Panc1 (cell line): Measurements from ENCODE around the gene PALD1. TPM values are rescaled to one million over a fixed set of nuclear protein-coding genes. Genes with fewer than 3 reads are reported as not detected.

Experiments
- ATAC-seq: fragments of 200-7000 bp; cut with Tn5 transposase; 2 replicates; pipeline ENCODE4 v1.9.1; 2020; ENCODE audit warnings: mild to moderate bottlenecking, moderate library complexity
- BruUV-seq: library from RNA; stranded (reverse); fragments of 400-500 nt; replicated peaks from 2 replicates; lab custom pipeline; 2021; lab: Mats Ljungman, UMichigan
- CTCF ChIA-PET: fragments of 300-600 bp; sonication (Branson Sonifier 250); formaldehyde crosslinking; loops from one replicate; lab custom pipeline; 2022; ENCODE audit warnings: antibody characterized with exemption; lab: Charles Lee
- POLR2A ChIA-PET: fragments of 300-600 bp; sonication (Branson Sonifier 250); formaldehyde crosslinking; loops from one replicate; lab custom pipeline; 2022; ENCODE audit warnings: antibody characterized with exemption; lab: Charles Lee
- DNase-seq: peaks from one replicate; pipeline ENCODE4 v3.0.0-alpha.2; 2010; ENCODE audit warnings: low read depth, low spot score
- H3K27ac ChIP-seq: 2 replicates; pipeline ENCODE4 v1.5.1; 2011; ENCODE audit warnings: mild to moderate bottlenecking, low read length, inconsistent platforms
- H3K27me3 ChIP-seq: fragments of 200-500 bp; sonication (Bioruptor generic); 2 replicates; pipeline ENCODE4 v1.6.0; 2014; ENCODE audit warnings: low read length, inconsistent platforms; ENCODE audit not compliant: control insufficient read depth, insufficient read depth
- H3K36me3 ChIP-seq: fragments of 200-500 bp; sonication (Bioruptor generic); 2 replicates; pipeline ENCODE4 v1.5.1; 2014; ENCODE audit warnings: inconsistent platforms, mild to moderate bottlenecking, low read length, moderate library complexity; ENCODE audit not compliant: control insufficient read depth, insufficient read depth
- H3K4me1 ChIP-seq: 2 replicates; pipeline ENCODE4 v1.5.1; 2011; ENCODE audit warnings: inconsistent platforms, mild to moderate bottlenecking, low read length, moderate library complexity; ENCODE audit not compliant: control insufficient read depth, insufficient read depth
- H3K4me3 ChIP-seq, 2 experiments: 2 replicates each; pipeline ENCODE4 v1.5.1; 2011 to 2012; ENCODE audit warnings: low read depth in 2 of 2, low read length in 2 of 2, mild to moderate bottlenecking in 2 of 2, inconsistent platforms in 1 of 2, moderate library complexity in 1 of 2
- H3K9me3 ChIP-seq: fragments of 200-500 bp; sonication (Bioruptor generic); 2 replicates; pipeline ENCODE4 v1.5.1; 2014; ENCODE audit warnings: low read depth, mild to moderate bottlenecking, inconsistent platforms, low read length, moderate library complexity; ENCODE audit not compliant: control insufficient read depth, insufficient read depth
- CTCF ChIP-seq: fragments of 450-650 bp; IDR thresholded peaks from 2 replicates; pipeline ENCODE4 v1.5.1; 2017; ENCODE audit warnings: mild to moderate bottlenecking
- POLR2AphosphoS5 ChIP-seq: IDR thresholded peaks from 2 replicates; pipeline ENCODE4 v1.6.1; 2012; ENCODE audit warnings: mild to moderate bottlenecking, low read depth, low read length, moderate library complexity
- REST ChIP-seq, 2 experiments: IDR thresholded peaks; 2 replicates each; pipeline ENCODE4 v1.6.1; 2011 to 2012; ENCODE audit warnings: low read depth in 2 of 2, control low read depth in 1 of 2, low read length in 1 of 2, mild to moderate bottlenecking in 1 of 2, moderate library complexity in 1 of 2; ENCODE audit not compliant: insufficient read depth in 1 of 2
- SIN3A ChIP-seq: IDR thresholded peaks from 2 replicates; pipeline ENCODE4 v1.6.1; 2012; ENCODE audit warnings: low read depth, mild to moderate bottlenecking, low read length, moderate library complexity, borderline replicate concordance; ENCODE audit not compliant: insufficient read depth
- TCF7L2 ChIP-seq: IDR thresholded peaks from 2 replicates; pipeline ENCODE4 v1.6.1; 2011; ENCODE audit warnings: mild to moderate bottlenecking, low read depth, low read length, inconsistent platforms
- in situ Hi-C: cut with HindIII; loops from 2 replicates; pipeline ENCODE4 v1.10.0; 2016; ENCODE audit warnings: low sequenced_read_pairs, low pct_unique_long_range_greater_than_20kb
- intact Hi-C: fragments of 100-400 bp; cut with micrococcal nuclease; formaldehyde crosslinking; loops from one replicate; pipeline ENCODE4 v1.10.0; 2022; ENCODE audit not compliant: unreplicated experiment
- total RNA-seq: library from RNA; stranded (reverse); gene quantifications from one replicate; pipeline ENCODE4 v1.2.1, GENCODE V29; 2021; ENCODE audit not compliant: unreplicated experiment

PALD1 gene
- total RNA-seq, 1 experiment from 2014 or later, result 3.0 TPM

GRCh38 chr10:70589762-70590654, 111.4 kb downstream of the PALD1 start:
- ChIA-PET CTCF (interaction anchor here (0.6 kb wide), 1 partner anchor 47 kb away, joined by 3 read pairs; no protein-coding TSS in a partner anchor), POLR2A (no interaction called here)
- no TSS peak for BruUV-seq
- Histone ChIP-seq H3K27me3 (peaks cover 14% of the 10 kb centered on the region), H3K4me1 (no peaks in the 10 kb centered on the region), H3K36me3 (no peaks in the 10 kb centered on the region), H3K27ac (no peak overlapping the region), H3K9me3 (no peaks in the 10 kb centered on the region), H3K4me3 (no peak overlapping the region)
- intact Hi-C loops (no loop called here), in situ Hi-C loops (no loop called here)
- ATAC-seq (no peak), DNase-seq (no peak)
- TF ChIP-seq SIN3A (no peak), POLR2AphosphoS5 (no peak), REST (IDR thresholded peaks at IDR 0.05; ENCODE audit: insufficient read depth in 1 of 2, low read depth in 2 of 2, low read length in 1 of 2) (no peak)

GRCh38 chr10:70590655-70591416, 112.3 kb downstream of the PALD1 start:
- in situ Hi-C loops (no loop called here), intact Hi-C loops (no loop called here)
- Histone ChIP-seq H3K9me3 (no peaks in the 10 kb centered on the region), H3K4me1 (no peaks in the 10 kb centered on the region), H3K4me3 (no peak overlapping the region), H3K36me3 (no peaks in the 10 kb centered on the region), H3K27ac (no peak overlapping the region), H3K27me3 (peaks cover 14% of the 10 kb centered on the region)
- ChIA-PET POLR2A (no interaction called here), CTCF (interaction anchor here (0.7 kb wide), 1 partner anchor 95 kb away, joined by 3 read pairs; no protein-coding TSS in a partner anchor)
- ATAC-seq (no peak), DNase-seq (no peak)
- TF ChIP-seq TCF7L2 (no peak), REST (IDR thresholded peaks at IDR 0.05; ENCODE audit: insufficient read depth in 1 of 2, low read depth in 2 of 2, low read length in 1 of 2) (no peak), CTCF (no peak), POLR2AphosphoS5 (no peak), SIN3A (no peak)
- no TSS peak for BruUV-seq
